Fibroblast of pulmonary artery (primary cell): Measurements from ENCODE around the gene CRIM1.

Experiments
- DNase-seq: peaks from one replicate; pipeline ENCODE4 v3.0.0-alpha.2; 2010; ENCODE audit warnings: low read depth
- H3K4me3 ChIP-seq: replicated peaks from 2 replicates; pipeline ENCODE4 v1.5.1; 2011; ENCODE audit warnings: low read depth, mild to moderate bottlenecking, control low read depth, low read length, moderate library complexity
- TF ChIP-seq, protein P1 (sequence below): IDR thresholded peaks from 2 replicates; pipeline ENCODE4 v1.5.1; 2011; ENCODE audit warnings: mild to moderate bottlenecking, control low read depth, low read length, inconsistent platforms; ENCODE audit errors: missing control alignments

CRIM1 gene

GRCh38 chr2:36477746-36478145 is 122.2 kb downstream of the CRIM1 start:
- no peak for DNase-seq
- TF ChIP-seq, protein P1, sequence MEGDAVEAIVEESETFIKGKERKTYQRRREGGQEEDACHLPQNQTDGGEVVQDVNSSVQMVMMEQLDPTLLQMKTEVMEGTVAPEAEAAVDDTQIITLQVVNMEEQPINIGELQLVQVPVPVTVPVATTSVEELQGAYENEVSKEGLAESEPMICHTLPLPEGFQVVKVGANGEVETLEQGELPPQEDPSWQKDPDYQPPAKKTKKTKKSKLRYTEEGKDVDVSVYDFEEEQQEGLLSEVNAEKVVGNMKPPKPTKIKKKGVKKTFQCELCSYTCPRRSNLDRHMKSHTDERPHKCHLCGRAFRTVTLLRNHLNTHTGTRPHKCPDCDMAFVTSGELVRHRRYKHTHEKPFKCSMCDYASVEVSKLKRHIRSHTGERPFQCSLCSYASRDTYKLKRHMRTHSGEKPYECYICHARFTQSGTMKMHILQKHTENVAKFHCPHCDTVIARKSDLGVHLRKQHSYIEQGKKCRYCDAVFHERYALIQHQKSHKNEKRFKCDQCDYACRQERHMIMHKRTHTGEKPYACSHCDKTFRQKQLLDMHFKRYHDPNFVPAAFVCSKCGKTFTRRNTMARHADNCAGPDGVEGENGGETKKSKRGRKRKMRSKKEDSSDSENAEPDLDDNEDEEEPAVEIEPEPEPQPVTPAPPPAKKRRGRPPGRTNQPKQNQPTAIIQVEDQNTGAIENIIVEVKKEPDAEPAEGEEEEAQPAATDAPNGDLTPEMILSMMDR, result no peak
- H3K4me3 ChIP-seq, result no peak overlapping the region

DNA sequence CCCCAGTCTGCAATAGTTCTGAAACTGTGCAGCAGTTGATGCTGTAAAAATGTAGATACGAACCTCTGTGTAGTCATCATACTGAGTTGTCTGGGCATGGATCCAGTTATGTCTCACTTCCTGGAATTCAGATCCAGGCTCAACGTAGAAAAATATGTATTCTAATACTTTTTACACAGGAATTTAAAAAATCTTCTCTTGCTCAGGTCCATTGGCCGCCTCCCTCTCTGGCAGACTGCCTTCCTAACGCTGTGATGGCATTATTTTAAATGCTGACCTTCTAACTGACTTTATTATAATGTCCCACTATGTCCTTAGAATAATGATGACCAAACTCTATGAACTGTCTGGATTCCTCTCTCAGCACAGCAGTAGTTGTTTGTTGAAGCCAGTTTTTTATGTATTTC is 122.8 kb downstream of the CRIM1 start:
- peak; percentile 94 for DNase-seq
- TF ChIP-seq, protein P1, result no peak
- H3K4me3 ChIP-seq, result no peak overlapping the region

DNA sequence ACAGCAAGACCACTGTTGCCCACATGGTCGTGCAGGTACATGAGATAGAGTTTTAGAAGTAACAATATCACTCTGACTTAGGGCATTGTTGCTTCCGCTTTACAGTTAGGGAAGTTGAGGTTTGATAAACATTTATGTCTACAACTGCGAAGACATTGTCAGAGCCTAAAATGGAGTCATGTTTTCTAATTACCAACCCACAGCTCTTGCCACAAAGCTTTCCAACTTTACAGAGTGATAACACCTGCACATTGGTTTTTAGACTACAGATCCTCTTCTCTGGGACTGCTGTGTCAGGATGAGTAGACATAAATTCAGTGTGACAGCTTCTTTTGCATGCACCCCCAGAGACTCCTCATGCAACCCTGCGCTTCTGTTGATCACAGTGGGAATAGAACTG is 123.4 kb downstream of the CRIM1 start:
- DNase-seq, result no peak

DNA sequence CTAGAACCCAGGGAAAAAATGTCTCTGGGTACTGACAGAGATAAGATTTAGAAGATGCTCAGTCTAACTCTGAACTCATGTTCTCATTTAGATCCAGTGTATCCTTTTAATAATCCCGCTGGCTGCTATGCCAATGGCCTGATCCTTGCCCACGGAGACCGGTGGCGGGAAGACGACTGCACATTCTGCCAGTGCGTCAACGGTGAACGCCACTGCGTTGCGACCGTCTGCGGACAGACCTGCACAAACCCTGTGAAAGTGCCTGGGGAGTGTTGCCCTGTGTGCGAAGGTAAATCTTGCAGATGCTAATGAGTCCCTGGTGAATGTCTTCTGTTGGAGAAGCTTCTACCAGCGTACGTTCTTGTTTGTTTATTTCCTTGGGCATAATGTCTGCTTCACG is 123.8 kb downstream of the CRIM1 start:
- no peak overlapping the region for H3K4me3 ChIP-seq
- DNase-seq, result no peak
- TF ChIP-seq, protein P1, result no peak

More for the DNA sequence above, 123.4 kb downstream of the CRIM1 start:
- H3K4me3 ChIP-seq, result no peak overlapping the region
- TF ChIP-seq, protein P1, result no peak

DNA sequence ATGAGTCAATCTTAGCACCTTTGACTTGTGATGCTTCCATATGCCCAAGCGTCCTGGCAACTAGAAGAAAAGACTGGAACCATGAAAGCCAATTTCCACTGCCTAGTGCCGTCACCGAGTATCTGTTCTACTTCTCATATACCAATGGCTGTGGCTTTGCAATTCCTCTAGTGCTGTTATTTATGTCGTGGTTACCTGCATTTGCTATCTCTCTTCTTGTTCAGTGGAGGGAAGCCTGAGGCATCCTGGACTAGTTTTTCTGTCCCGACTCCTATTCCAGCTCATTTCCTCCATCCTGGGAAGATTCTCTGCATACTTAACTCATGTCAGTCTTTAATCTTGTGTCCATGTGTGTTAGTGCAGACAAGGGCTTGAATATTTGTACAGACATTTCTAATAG is 124.5 kb downstream of the CRIM1 start:
- DNase-seq, result no peak
- no peak overlapping the region for H3K4me3 ChIP-seq
- TF ChIP-seq, protein P1, result no peak

DNA sequence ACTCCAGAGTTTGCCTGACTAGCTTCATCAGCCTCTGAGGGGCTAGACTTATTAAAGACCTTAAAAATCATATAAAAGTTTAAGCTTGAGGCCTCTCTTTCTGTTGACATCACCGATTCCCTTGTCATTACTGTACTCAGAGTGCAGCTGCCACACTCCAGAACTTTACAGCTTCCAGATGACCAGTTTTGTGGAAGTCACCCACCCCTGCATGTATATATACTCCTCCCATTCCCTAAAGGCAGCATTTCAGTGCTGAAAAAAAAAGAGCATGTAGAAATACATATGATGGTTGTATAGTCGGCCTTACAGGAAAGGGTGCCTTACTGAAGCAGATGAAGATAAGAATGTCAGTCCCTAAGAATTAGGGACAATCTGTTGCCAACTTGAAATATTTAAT is 125.1 kb downstream of the CRIM1 start:
- DNase-seq, result no peak
- no peak overlapping the region for H3K4me3 ChIP-seq
- TF ChIP-seq, protein P1, result no peak

GRCh38 chr2:36481709-36482108 is 126.1 kb downstream of the CRIM1 start:
- TF ChIP-seq, protein P1, result no peak
- no peak for DNase-seq

More at GRCh38 chr2:36481709-36482108, 126.1 kb downstream of the CRIM1 start:
- H3K4me3 ChIP-seq, result no peak overlapping the region
